NCI-H748 (cell line): ENCODE measurements around the gene PLEKHM3.
A peak's percentile ranks its signal among the peaks of the same experiment; 100 is the strongest.
"Not testable (repeated sequence)": the region's sequence is repeated elsewhere in the genome, so short reads cannot be mapped to it uniquely, and the experiment has no call there.

Experiments
- DNase-seq: peaks from one replicate; lab custom pipeline; 2025; ENCODE audit not compliant: unreplicated experiment; lab: John Stamatoyannopoulos, UW

PLEKHM3 gene

DNA sequence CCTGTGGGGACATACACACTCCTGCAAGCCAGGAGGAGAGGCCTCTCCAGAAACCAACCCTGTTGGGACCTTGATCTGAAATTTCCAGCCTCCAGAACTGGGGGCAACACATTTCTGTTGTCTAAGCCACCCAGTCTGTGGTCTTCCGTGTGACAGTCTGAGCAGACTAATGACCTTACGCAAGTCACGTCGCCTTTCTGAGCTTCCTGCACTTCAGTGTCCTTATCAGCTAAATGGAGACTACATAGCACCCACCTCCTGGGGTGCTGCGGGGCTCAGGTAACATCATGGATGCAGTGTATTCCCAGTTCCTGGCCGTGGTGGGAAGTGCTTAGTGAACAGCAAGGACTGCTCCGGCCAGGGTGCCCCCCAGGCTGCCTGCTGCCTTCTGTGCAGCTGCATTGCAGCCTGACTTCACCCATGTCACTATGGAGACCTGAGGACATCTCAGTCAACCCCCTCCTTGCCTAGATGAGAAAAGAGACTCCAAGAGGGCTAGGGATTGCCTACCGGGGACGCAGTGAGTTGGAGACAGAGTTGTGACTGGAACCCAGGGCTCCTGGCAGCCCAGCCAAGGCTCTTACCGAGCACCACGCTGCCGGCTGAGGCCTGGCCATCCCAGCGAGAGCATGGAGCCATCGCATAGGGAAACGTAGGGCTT lies 194.4 kb downstream of the PLEKHM3 start:
- DNase-seq = no peak

DNA sequence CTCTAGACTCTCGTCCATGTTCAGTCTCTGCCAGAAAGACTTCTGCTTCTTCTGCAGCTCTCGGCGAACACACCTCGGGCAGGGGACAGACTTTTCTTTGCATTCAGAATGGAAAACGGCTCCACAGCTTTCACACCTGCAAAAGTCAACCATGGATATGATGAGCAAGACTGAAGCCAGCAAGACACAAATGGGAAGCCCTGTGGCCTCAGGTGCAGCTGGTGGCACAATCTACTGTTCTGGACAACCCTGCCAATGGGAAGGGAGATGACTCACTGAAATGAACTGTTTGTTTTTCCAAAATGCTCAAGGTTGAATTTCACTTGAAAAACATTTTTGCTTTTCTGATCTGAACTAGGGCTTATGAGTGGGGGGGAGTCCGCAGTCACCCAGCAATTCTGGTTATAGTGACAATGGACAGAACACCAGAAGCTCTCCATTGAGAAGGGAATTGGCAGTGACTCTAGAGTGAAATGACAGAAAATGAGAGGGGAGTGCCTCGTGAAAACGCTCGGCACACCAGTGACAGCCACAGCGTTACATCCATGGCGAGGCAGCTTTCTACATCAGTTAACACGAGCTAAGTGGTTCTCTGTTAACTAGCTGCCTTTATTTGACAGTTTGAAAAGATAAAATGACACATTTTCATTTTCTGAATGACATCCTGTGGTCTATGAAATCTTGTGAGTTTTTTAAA lies 196.8 kb downstream of the PLEKHM3 start:
- DNase-seq = peak; percentile 24

DNA sequence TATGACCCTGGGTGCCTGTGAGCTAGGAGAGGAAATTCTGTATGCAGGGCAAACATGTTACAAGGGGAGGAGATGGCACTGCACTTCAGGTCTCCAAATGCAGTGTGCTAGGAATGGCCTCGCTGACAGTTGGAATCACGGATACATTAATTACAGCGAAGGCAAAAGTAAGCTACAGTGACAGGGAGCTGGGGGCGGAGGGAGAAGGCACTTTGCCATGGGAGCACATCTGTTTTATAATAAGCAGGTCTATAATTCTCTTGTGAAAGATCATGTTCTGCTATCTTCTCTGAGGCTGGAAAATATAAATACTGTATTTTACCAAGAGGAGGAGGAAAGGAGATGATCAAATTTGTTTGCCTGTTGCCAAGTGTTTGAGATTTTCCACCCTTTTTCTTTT lies 199.3 kb downstream of the PLEKHM3 start:
- no peak for DNase-seq

DNA sequence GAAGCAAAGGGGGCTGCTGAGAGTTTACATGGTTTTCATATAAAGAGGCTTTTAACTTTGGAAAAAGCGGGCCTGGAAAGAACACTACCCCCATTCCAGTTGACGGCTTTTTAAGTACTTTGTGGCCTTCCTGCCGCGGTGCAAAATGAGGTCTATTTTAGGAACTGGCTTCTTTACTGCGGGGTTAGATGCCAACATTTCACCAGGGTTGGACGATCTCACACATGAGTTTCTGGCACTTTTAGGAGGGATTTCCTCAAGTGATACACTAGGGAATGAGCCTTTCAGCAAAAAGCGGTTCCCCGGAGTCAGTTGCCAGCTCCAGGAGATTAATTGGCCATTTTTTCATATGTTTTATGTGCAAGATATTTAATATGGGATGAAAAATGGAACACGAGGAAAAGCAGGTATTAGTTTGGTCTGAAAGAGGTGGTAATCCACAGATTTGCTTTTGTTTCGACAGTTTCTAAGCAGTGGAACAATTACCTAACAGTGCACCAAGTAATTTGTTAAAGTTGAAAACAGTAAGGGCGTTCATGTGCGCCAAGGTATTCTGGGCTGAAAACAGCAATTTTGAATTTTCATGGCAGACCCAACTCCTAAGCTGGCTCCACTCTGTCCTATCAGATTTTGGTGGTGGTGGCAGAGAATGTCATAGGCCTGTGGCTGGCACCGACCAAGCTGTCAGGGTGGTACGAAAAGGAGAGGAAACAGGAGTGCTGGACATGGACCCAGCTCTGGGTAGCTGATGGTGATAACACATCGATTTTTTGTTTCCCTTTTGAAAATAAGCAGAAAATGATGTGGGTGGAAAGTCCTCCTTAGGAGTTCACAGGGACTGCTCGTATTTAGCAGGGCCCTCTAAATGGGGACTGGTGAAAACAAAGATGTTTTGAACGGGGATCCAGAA lies 200.0 kb downstream of the PLEKHM3 start:
- no peak for DNase-seq

DNA sequence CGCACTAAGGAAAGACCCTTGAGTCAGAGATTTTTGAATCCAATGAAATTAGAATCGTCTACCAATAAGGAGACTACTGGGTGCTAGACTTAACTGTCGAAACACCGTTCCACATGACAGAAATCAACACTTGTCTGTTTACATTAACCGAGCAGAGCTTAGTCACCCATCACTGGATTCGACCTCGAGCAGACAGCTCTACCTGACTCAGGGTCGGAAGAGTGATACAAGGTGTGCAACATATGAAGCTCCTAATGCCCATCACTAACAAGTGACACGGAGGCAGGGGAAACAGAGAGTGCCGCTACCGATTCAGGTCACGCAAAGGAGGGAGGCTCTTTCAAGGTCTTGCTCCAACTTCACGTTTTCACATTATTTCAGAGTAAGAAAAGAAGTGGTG lies 201.5 kb downstream of the PLEKHM3 start:
- no peak for DNase-seq

DNA sequence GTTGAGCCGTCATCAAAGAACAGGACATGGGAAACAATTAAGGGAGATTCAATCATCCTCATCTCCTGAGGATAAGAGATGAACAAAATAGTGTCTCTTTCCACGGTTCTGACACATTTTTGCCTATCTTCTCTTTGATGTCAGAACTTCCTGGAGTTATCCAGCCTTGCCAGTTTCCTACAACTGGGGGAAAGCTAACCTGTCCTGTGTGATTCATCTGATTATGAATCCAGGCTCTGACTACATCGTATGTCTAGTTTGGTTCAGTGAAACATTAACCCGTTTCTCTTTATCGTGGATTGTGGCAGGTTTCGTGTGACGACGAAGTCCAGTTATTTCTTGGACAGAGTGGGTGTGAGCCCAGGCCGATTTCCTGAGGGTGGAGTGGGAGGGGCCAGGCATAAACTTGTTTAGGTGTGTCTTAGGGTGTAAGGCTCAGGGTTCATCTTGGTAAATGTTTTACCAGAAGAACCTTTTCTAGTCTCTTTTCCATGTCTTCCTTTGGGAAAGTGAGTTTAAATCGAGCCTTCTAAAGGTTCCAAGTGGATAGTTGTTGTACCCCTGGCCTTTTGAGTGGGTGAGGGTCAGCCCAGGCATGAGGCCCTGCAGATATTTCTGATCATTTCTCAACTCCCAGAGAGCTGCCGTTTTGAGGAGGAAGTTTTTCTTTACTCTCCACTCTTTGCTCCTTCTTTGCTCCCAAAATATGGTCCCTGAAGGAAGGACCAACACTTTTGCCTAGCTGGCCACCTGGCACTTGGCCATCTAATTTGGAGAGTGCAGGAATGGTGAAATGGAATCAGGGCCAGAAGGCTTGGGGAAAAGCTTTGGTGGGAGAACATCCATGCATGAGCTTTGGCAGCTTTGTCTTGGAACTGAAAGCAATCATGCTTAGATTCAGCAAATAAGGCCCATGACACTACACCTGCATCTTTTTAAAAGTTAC lies 205.2 kb downstream of the PLEKHM3 start:
- no peak for DNase-seq

DNA sequence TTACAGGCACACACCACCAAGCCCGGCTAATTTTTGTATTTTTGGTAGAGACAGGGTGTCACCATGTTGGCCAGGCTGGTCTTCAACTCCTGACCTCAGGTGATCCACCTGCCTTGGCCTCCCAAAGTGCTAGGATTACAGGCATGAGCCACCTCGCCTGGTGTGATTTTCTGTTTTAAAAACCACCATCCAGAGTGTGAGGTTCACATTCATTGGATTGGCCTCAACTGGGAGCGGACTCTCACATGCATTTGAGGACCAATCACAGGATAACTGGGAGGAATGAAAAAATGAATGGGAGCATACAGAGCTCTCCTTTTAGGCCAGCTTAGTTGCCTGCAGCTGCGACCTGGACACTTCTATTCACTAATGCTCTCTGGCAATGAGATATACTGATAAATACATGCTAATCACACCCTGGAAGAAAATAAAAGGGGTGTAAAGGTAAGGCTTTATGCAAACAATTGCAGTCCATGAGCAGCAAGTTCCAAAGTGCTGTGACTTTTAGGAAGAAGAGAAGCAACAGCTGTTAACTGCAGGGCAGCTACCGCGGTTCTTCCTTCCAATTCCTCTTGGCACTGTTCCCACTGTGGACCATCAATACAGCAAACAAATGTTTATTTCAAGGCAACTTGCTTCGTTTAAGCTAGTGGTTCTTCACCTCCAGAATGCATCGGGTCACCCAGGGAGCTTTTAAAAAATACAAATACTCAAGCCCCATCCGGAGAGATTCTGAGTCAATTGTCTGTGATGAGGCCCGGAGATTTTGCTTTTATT lies 206.1 kb downstream of the PLEKHM3 start:
- DNase-seq = no peak

DNA sequence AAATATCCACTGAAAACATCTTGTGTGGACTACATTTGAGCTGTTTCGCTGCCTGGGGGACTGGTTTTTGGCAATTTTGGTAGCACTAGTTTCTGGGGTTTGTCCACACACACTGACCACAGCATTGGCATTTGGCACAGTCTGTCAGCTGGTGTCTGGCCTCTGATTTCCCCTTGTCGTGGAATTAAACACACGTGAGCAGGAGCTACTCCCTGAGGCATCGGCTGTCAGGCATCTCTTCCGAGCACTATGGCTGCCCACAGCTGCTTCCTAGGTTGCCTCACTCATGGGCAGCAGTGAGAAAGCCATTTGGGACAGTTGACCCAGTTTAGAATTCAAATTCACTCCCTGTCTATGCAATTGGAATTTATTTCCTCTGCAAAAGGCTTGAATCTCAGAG lies 208.8 kb downstream of the PLEKHM3 start:
- DNase-seq = no peak

DNA sequence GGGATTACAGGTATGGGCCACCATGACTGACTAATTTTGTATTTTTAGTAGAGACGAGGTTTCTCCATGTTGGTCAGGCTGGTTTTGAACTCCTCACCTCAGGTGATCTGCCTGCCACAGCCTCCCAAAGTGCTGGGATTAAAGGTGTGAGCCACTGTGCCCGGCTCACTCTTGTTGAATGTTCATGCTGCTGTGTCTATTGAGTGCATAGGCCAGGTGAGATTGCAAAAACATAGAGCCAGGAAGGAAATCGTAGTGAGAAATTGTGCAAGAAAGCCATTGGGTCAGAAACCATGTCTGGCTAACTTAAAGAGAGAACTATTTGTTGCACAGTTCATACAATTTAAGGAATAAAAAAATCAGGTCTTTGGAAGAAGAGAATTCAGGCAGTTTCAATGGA lies 210.1 kb downstream of the PLEKHM3 start:
- no peak for DNase-seq

DNA sequence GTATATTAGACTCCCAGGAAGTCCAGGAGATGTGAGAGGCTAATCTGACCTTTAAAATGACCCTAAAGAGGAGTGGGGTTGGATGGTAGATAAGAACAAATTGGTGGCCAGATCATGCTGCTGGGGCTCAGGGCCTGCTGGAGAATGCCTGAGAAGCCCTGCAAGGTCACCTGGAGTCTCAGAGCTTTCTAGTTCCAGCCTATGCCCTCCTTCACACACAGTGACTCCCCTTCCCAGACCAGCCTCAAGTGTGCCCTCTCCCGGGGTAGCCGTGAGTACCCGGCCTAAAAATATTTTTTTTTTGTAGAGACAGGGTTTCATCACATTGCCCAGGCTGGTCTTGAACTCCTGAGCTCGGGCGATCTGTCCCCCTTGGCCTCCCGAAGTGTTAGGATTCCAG lies 211.4 kb downstream of the PLEKHM3 start:
- no peak for DNase-seq

DNA sequence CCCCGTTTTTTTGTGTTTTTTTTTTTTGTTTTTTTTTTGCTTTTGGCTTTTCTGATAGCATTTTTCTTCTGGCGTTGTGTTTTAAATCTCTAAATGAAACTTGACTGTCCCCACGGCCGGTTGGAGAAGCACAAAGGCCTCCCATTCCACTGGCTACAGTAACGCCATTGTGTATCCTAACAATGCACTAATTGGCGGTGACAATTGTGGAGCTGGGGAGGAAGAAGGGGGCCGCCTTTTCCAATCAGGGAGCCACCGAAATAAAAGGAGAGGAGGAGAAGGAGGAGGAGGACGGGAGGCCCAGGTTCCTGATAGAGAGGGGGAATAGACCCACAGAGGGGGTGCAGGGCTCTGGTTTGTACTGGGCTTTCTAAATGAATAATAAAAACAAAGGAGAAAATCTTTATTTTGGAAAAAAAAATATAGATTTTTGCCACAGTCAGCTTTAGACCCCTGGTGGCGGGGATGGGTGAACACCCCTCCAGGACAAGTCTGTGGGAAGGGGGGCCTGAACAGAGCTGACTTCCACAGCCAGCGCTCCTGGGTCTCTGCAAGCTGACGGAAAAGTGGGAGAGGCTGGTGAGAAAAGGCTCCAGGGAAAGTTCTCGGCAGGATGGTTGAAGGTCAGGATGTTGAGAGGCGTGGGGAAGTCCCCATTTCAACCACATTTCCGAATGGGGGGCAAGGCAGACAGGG lies 212.0 kb downstream of the PLEKHM3 start:
- peak; percentile 73 for DNase-seq

DNA sequence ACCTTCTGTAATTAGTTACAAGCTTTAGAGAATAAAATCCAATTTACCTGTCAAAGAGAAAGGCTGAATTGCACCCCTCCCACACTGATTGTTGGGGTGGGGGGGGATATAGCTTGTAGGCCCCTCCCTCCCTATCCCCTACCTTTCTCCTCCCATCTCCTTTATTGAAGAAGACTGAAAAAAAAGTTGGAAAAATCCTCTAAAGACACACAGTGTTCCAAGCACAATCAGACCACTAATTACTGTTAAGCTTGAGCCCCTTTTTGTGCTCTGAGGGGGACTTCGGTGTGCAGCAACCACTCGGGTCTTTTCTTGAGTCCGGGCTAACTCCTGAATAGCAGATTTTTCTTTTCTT lies 212.6 kb downstream of the PLEKHM3 start:
- no peak for DNase-seq

DNA sequence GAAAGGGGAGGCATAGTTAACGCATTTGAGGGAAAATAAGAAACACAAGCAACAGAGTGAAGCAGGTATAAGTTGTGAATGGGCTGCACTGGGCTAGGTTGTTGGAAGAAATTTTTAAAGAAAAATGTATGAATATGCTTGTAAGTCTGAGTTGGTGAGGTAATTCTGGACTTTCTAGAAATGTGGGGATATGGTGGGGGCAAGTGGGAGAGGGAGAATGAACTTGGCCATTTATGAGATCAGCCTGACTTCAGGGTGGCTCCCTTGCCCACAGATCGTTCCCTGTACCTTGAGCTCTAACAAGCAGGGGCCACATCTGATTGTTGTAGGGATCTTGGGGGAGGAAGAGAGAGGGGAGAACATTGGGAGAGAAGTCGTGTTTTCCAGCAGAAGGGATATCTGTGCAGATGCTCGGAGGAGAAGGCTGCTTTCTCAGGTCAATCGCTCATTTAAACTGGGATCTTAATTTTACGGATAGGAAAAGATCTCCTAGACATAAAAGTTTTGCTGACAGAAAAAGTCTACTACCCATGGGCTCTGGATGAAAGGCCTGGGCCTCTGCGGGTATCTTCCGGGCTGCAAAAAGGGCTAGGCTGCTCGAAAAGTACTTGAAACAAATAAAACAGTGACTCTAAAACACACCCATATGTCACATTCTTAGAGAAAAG lies 213.1 kb downstream of the PLEKHM3 start:
- DNase-seq = no peak

DNA sequence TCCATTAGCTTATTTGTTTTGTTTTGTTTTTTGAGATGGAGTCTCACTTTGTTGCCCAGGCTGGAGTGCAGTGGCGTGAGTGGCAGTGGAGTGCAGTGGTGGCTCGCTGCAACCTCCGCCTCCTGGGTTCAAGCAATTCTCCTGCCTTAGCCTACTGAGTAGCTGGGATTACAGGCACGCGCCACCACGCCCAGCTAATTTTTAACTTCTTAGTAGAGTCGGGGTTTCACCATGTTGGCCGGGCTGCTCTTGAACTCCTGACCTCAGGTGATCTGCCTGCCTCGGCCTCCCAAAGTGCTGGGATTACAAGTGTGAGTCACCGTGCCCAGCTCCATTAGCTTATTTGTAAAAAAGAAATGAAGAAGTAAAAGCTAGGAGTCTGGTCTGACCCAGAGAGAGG lies 213.7 kb downstream of the PLEKHM3 start:
- DNase-seq = not testable (repeated sequence)

DNA sequence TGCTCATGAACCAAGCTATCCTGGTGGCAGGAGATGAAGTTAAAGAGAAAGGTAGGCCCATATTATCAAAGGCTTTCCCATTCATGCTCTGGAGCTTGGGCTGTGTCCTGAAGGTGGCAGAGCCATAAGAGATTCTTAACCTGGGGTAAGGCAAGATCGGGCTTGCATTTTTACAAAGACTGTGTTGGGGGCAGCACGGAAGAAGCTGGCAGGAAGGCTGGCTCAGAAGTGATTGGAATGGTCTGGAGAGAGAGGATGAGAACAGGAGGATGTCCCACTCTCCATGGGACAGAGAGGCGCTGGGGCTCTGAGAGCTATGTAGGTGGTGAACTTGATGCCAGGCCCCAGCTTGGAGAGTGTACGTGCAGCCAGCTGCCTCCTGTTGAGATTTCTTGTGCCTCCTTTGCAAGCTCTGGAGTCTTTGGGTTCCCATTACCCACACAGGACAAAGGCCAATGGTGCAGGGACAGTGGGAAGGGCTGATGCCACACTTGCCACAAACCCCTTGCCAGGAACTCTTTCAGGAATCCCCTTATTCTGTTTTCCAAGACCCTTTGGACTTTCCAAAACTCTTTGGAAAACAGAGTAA lies 215.0 kb downstream of the PLEKHM3 start:
- DNase-seq = no peak

DNA sequence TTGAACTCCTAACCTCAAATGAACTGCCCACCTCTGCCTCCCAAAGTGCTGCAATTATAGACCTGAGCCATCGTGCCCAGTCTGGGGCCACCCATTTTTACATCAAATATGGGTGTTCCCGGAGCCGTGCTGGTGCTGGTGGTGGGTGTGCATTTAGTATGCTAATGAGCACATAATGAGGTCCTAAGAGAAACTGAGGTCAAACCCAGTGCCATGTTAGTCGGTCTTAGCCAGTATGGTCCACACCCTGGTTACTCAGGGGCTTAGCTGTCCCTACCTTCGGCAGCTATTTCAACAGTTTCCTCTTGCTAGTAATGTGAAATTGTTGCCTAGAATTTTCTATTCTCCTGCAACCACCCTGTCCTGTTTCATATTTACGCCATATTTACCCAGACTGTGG lies 217.2 kb downstream of the PLEKHM3 start:
- no peak for DNase-seq

DNA sequence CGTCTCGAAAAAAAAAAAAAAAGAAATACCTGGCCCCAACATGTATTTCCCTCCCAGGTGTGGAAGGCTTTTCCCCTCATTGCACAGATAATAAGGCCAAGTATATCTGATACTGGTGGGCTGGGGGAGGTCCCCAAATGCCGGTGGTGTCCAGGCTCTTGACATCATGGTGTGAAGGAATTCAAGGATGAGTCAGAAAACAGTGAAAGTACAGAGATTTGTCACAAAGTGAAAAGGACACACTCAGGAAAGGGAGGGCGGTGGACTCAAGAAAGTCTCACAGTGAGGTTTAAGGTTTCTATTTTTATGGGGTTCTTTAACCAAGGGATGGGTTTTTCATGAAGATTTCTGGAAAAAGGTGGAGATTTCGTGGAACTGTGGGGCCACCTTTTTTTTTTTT lies 217.8 kb downstream of the PLEKHM3 start:
- no peak for DNase-seq

DNA sequence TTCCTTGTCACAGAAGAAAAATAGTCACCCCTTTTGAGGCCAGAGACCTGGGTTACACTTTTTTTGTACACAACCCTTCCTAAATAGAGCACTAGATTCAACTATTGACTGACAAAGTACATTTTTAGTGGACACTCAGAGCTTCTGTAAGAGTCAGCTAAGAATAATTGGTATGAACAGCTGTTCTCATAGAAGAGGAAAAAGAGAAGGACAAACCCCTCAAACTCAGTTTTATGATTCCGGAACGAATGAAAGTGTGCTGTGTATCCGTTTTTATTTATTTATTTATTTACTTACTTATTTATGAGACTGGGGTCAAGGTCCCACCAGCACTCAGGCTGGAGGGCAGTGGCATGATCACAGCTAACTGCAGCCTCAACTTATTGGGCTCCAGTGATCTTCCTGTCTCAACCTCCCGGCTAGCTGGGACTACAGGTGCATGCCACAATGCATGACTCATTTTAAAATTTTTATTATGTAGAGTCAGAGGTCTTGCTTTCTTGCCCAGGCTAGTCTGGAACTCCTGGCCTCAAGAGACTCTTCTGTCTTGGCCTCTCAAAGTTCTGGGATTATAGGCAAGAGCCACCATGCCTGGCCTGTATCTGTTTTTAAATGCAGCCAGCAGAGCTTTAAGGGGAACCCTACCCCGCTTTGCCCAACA lies 219.6 kb downstream of the PLEKHM3 start:
- DNase-seq = no peak
